ENCODE measurements around the gene RHOU. TPM values are rescaled to one million over a fixed set of nuclear protein-coding genes. Genes with fewer than 3 reads are reported as not detected.
"Not testable (repeated sequence)": the region's sequence is repeated elsewhere in the genome, so short reads cannot be mapped to it uniquely, and the experiment has no call there.

Gene RHOU
- 17.0 and 18.4 TPM in 2 replicates for total RNA-seq (2014; rRNA removed; shearing (Covaris generic))

DNA sequence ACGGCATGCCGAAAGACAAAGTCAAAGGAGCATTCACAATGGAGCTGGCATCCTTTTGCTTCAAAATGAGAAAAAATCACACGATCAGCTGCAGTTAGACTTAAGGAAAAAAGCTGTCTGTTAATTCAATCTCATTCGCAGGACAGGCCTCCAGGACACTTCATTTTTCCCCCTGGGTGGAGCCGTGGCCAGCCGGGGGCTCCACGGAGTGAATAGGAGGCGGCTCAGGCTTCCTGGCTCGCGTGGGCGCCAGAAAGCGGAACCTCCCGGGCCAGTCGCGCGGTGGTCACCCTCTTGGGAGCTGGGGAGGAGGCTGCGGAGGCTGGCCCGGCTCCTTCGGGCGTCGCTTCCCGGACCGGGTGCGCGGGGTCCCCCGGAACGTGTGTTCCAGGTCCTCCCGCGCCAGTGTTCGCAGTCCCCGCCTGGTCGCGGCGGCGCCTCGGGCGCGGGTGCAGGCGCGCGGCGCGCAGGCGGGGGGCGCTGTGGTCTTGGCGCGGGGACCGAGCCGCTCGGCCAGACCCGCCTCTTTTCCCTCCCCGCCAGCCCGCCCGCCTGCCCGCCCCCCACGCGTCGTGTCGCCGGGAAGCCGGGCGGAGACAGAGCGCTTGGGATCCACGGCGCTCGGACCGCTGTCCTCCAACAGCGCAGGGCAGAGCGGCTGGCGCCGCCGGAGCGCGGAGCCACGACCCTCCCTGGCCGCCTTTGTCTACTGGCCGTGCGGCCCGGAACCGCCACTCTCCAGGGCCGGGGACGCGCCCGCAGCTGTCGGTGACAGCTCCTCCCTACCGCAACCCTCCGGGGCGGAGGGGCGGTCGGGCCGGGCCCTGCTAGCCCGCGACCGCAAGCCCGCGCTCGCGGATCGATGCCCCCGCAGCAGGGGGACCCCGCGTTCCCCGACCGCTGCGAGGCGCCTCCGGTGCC is at the start of gene RHOU:
TSS of gene RHOU (plus strand) at position 599 of the 921 bp plus-strand sequence. CDS start at position 863, 264 bp downstream.
- peak; percentile 66 for DNase-seq (ENCODE audit: low spot score)

DNA sequence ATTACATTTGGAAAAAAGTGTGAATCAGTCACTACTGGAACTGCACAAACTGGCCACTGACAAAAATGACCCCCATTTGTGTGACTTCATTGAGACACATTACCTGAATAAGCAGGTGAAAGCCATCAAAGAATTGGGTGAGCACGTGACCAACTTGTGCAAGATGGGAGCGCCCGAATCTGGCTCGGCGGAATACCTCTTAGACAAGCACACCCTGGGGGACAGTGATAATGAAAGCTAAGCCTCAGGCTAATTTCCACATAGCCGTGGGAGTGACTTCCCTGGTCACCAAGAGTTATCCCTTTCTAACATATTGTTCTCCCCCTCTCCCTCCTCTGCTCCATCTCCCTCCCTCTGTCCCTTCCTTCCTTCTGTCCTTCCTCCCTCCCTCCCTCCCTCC is 47.7 kb upstream of the RHOU start:
- DNase-seq (ENCODE audit: low spot score) = no peak

DNA sequence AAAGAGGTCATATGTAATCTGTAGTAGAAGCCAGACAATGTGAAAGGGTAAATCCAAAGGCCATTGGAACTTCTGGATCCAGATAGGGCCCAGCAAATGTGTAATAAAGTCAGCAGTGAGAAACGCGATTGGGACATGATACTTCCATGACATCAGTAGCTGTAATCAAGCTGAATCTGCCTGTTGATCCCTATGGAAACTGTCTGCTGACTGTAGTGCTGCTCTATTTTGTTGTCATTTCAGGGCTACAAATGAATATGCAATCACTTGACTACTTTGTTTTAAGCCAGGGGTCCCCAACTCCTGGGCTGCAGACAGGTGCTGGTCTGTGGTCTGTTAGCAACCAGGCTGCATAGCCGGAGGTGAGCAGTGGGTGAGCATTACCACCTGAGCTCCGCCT is 46.0 kb upstream of the RHOU start:
- no peak for DNase-seq (ENCODE audit: low spot score)

DNA sequence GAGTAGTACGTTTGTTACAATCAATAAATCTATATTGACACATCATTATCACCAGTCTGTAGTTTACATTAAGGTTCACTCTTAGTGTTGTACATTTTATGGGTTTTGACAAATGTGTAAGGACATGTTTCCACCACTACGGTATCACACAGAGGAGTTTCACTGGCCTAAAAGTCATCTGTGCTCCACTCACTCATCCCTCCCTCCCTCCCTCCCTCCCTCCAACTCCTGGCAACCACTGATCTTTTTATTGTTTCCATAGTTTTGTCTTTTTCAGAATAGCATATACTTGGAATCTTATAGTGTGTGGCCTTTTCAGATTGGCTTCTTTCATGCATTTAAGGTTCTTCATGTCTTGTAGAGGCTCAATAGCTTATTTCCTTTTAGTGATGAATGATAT is 44.1 kb upstream of the RHOU start:
- DNase-seq (ENCODE audit: low spot score) = no peak

DNA sequence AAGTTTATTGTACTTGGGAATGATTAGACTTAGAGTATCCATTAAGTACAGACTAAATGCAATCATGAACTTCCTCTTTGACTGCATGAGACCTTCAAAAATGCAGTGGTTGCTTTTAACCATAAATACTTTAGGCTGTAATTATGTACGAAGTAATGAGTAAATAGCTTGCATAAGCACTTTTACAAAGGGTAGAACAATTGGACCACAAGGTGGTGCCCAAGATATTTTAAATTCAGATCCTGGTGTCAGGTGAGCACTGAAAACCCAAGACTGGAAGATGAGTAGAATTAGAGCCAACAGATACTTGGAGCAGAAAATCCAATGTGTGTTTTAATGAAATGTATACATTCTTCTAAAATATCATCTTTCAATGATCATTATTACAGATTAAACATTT is 43.4 kb upstream of the RHOU start:
- DNase-seq (ENCODE audit: low spot score) = peak; percentile 85

DNA sequence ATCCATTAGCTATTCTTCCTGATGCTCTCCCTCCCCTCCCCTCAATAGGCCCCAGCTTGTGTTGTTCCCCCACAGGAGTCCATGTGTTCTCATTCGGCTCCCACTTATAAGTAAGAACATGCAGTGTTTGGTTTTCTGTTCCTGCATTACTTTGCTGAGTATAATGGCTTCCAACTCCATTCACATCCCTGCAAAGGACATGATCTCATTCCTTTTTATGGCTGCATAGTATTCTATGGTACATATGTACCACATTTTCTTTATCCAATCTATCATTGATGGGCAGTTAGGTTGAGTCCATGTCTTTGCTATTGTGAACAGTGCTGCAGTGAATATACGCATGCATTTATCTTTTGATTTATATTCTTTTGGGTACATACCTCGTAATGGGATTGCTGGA is 40.8 kb upstream of the RHOU start:
- DNase-seq (ENCODE audit: low spot score) = not testable (repeated sequence)

DNA sequence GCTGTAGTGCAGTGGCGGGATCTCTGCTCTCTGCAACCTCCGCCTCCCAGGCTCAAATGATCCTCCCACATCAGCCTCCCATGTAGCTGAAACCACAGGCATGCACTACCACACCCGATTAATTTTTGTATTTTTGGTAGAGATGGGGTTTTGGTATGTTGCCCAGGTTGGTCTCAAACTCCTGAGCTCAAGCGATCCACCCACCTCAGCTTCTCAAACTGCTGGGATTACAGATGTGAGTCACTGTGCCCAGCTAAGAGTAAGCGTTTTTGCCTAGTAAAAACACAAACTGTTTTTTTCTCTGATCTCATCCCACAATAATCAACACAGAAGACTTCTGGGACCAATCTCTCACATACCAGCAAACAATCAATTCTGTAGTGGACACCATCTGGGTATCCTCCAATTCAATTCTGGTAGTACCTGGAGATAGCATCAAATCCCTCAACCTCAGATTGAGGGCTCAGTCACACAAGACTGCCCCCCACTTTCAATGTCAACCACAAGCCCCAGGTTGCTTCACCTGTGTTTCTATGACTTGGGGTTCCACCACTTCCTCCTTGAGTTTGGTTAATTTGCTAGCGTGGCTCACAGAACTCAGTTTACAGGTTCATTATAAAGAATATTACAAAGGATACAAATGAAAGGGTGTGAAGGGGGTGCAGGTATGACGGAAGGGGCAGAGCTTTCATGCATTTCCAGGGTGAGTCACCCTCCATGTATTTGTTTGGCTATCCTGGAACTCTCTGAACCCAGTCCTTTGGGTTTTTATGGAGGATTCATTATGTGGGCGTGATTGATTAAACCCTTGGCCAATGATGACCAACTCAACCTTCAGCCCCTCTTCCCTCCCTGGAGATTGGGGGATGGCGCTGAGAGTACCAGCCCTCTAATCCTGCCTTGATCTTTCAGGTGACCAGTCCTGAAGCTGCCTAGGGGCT is 40.0 kb upstream of the RHOU start:
- DNase-seq (ENCODE audit: low spot score) = peak; percentile 27

DNA sequence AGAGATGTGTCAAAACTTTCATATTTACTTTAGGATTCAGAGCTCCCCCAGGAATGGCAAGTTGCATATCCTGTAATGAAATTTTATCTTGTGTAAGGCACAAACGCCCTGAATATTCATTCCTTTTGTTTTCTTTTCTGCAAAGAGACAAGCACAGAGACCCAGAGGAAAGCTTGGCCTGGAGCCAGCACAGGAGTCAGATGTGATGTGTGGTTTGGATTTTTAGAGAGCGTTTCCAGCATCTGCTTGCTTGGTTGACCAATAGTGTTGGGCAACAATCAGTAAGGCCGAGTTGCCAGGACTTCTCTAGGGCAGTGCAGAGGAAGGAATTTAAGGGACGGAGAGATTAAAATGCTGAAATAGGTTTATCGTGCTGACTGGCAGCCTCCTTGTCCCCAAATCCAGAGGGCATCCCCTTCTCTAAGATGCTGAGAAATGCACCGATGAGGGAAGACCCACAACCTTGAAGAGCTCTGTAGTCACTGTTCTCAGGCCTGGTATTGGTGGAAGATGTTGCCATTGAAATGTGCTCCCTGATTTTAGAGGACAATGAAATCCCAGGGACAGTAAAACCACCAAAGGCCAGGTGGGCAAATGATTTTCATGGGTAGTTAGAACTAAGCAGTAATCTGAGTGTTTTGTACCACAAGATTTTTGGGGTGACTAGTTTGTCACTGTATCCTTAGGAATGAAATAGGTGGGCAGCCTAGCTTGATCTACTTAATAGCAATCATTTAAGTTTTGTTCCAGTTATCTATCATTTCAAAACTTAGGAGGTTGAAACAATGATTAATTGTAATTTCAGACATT is 37.9 kb upstream of the RHOU start:
- peak; percentile 65 for DNase-seq (ENCODE audit: low spot score)

DNA sequence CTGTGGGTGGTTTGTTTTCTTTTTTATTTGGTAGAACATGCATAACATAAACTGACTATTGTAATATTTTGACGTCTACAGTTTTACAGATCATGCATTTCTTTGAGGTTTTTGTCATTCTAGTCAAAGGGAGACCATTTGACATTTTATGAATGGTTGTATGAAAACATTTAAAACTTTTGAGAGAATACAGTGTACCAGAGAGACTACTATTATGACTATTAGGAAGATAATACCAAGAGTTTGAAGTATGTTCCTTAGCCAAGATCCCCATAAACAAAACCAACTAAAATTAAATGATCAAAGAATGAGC is 37.3 kb upstream of the RHOU start:
- DNase-seq (ENCODE audit: low spot score) = no peak

DNA sequence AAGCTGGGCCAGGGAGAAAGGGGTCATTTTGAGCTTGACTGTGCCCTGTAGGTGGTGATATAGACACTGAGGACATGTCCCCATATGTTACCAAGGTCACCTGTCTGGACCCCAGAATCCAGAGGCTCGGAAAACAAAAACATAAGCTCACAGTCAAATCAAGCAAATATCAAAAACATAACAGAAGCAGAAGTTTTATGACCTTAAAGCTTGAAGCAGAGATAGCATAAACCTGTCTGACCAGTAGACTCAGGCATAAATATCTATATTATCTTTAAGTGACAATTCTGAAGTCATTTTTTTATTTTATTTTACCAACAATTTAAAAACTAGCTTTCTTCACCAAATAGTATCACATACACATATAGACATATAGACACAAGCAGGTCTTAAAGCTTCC is 32.8 kb upstream of the RHOU start:
- no peak for DNase-seq (ENCODE audit: low spot score)

DNA sequence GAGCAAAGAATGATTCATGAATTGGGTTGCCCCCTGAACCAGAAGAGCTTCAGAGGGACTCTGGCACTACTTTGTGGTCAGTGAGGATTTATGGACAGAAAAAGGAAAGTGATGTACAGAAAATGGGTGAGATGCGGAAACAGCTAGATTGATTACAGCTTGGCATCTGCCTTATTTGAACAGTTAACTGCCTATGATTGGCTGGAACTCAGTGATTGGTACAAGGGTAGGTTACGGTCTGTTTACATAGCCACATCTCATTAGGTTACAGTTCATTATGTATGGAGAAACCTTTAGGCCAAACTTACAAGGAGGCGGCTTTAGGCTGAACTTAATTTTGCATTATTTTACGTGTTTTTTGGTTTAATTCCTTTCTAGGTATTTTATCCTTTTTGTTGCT is 29.0 kb upstream of the RHOU start:
- no peak for DNase-seq (ENCODE audit: low spot score)

DNA sequence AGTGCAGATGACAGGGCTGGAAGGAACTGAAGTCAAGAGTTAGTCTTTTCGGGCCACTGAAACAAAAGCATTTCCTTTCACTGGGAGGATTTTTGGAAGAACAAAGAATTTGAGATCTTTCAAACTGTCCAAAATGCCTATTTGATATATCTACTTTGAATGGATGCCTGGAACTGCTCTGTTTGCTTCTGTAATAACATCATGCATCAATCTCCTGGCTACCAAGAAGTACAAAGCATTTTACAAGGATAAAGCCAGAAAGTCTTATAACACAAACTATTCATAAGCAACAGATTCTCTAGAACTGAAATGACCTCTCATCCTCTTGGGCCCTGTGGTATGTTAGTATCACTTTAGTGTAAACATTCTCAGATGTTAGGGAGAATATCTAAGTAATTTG is 18.2 kb upstream of the RHOU start:
- DNase-seq (ENCODE audit: low spot score) = no peak

DNA sequence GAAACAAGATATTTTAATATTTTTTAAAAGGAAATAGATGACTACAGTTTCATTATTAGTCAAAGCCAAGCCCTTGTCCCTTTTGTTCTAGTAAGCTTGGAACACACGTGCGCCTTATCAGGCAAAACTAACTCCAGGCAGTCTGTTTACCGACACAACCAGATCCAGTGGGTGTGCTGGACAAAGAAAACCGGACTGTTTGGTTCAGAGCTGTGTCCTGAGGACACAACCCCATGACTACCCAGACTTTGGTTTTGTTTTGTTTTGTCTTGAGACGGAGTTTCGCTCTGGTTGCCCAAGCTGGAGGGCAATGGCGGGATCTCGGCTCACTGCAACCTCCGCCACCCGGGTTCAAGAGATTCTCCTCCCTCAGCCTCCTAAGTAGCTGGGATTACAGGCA is 13.9 kb upstream of the RHOU start:
- DNase-seq (ENCODE audit: low spot score) = peak; percentile 56

DNA sequence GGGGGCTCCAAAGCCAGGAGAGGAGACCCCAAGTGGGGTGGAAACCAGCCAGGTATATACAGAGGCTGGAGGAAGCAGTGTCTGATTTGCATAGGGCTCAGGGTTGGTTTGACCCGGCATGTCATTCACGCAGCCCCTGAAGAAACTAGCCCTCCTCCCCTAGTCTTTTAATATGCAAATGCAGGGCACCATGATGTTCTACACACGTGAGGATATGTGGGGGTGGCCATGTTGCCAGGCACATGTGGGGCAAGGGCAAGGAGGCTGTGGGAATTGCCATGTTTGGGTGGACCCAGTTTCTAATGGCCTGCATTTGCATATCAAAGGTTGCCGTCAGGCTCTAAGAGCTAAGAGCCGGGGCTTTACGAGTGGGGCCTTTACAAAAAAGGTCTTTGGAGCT is 12.0 kb upstream of the RHOU start:
- DNase-seq (ENCODE audit: low spot score) = no peak

DNA sequence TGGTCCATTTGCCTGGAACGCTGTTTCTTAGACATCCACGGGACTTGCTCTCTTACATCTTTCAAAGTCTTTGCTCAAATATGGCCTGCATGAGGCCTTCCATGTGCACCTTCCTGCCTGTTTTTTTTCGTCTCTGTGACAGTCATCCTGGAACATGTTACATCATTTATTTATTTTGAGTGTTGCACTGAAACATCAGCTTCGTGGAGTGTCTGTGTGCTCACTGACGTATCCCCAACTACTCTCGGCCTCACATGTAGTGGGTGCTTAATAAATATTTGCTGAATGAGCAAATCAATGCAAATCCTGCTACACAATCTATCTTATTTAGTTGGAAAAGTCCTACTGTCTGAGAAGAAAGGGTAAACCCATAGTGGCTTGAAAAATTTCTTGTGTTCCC is 11.4 kb upstream of the RHOU start:
- DNase-seq (ENCODE audit: low spot score) = no peak

DNA sequence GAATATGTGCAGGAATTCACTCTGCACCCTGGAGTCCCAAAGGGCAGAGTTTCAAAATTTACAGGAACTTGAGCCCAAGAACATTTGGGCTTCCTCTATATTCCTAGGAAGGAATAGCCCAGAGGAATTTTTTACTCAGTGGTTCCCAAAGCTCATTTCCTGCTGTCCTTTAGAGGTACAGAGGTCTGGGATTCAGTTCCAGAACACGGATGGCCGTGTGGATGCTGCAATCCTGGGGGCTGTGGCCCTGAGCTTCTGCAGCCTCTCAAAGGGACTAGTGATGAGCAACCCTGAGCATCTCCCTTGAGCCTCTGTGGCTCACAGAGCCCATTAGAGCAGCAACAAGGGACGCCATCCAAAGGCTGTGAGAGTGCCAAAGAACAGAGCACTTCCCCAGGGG is 10.1 kb upstream of the RHOU start:
- DNase-seq (ENCODE audit: low spot score) = no peak

DNA sequence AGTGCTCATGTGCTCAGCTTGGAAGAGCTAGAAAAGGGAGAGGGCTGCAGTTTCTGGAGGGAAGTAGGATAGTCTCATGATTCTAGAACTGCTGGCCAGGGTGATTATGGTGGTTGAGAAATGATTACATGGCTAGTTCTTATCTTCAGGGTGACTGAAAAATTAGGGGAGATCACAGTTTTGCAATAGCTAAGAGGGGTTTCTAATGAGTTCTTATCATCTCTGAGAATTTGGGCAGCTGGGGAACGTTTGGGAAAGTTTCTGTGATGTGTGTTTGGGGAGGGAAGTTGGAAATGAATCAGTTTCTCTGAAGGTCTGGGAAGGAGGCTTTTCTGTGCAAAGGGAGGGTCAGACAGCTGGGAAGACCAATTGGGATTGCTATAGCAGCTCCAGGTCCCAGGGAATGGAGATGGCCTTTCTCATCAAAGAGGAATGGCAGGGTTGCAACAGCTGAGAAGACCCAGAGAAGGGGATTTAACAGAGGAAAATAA is 7.6 kb upstream of the RHOU start:
- DNase-seq (ENCODE audit: low spot score) = no peak

DNA sequence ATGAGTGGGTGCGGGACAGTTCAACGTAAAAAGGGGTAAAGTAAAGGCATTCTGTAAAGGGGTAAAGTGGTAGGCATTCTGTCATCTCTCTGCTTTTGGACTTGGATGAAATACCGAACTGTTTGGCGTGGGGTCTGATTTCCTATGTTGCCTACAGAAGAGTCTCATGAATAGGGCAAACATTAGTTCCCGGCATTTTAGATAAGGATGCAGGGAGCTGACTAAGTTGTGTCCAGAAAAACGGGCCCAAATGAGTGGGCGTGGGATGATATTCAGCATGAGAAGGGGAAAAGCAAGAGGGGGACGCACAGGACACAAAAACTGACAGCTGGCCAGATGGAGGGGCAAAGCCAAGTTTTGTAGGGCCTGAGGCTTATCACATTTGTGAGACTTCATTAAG is 2.9 kb upstream of the RHOU start:
- no peak for DNase-seq (ENCODE audit: low spot score)

DNA sequence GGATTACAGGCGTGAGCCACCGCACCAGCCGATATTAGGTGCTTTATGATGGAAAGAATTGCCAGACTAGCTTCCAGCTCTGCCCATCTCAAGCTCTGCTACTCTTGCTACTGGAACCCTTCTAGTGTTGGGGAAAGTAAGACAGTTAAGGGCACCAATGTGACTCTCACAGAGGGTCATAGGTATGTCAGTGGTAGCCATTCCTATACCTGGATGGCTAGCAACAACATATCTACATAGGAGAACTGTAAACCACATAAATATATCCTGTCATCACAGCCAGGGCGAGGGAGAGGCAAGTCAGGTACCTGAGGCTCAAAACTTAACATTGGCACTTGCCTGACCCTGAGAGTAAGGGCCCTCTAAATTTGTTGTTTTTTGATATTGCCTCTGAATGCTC is 1.7 kb upstream of the RHOU start:
- no peak for DNase-seq (ENCODE audit: low spot score)

DNA sequence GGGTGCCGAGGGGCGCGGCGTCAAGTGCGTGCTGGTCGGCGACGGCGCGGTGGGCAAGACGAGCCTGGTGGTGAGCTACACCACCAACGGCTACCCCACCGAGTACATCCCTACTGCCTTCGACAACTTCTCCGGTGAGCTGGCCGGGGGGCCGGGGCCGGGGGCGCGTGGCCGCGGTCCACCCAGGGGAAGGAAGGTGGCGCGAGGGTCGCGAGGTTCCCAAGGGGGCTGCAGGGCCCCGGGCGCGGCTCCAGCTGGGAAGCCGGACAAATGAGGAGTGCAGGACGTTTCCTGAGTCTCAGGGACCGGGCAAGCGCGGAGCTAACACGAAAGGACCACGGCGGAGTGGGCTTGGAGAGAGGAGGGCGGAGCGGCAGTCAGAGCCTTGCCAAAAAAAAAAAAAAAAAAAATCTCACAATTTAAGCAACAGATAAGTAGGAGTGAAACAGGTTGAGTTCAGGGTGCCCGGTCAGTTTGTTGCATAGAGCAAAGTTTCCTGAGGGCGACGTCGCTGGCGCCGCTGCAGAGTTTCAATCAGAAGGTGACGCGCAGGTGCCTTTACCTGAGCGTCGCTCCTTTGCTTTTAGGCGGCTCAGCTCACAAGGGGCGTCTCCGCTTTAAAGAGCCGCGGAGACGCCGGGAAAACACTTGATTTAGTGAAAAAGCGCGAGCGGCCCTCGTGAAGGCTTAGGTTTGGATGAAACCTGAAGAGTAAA is 750 bp downstream of the RHOU start:
- DNase-seq (ENCODE audit: low spot score) = peak; percentile 72
